ENCODE measurements around the gene GNE. TPM values are rescaled to one million over a fixed set of nuclear protein-coding genes. Genes with fewer than 3 reads are reported as not detected.

The GNE gene
- total RNA-seq, 1 experiment from 2014 or later: 4.6 TPM

GRCh38 chr9:36208521-36209253 is 49.6 kb downstream of the GNE start (continued):
- TF ChIP-seq PRDM15 (CRISPR knock-in tag; IDR thresholded peaks at IDR 0.05) (no peak), ESRRA (CRISPR knock-in tag; IDR thresholded peaks at IDR 0.05; ENCODE audit: borderline replicate concordance) (no peak), NFYB (CRISPR knock-in tag; conservative IDR thresholded peaks at IDR 0.05; ENCODE audit: low read depth) (no peak), USF2 (CRISPR knock-in tag; IDR thresholded peaks at IDR 0.05) (no peak), JUN (CRISPR knock-in tag; IDR thresholded peaks at IDR 0.05) (no peak), ZNF121 (CRISPR knock-in tag; IDR thresholded peaks at IDR 0.05) (no peak), SP1 (CRISPR knock-in tag; conservative IDR thresholded peaks at IDR 0.05) (no peak), ZBTB43 (CRISPR knock-in tag; IDR thresholded peaks at IDR 0.05) (no peak), CDX4 (CRISPR knock-in tag; IDR thresholded peaks at IDR 0.05; ENCODE audit: borderline replicate concordance) (no peak), ZNF281 (CRISPR knock-in tag; IDR thresholded peaks at IDR 0.05) (no peak), HMGXB4 (CRISPR knock-in tag; IDR thresholded peaks at IDR 0.05) (no peak), ZNF671 (CRISPR knock-in tag; IDR thresholded peaks at IDR 0.05) (no peak)

GRCh38 chr9:36207546-36208012 is 50.7 kb downstream of the GNE start:
- Mint-ChIP-seq H3K27me3 (ENCODE audit: low read depth) (no peaks in the 10 kb centered on the region), H3K4me3 (no peak overlapping the region), H3K4me1 (no peaks in the 10 kb centered on the region), H3K9me3 (no peaks in the 10 kb centered on the region), H3K36me3 (peaks cover 94% of the 10 kb centered on the region), H3K27ac (0 out of 2 replicates have a peak overlapping the region, but pooled peaks have one; percentile 36)
- POLR2A ChIA-PET: no interaction called here
- CTCF ChIA-PET: interaction anchor here (1.4 kb wide), 1 partner anchor 184 kb away, joined by 3 read pairs; no protein-coding TSS in a partner anchor
- no peak for DNase-seq (ENCODE audit: low spot score)
- no peak for ATAC-seq
- no peak for TF ChIP-seq PREB (CRISPR knock-in tag; IDR thresholded peaks at IDR 0.05; ENCODE audit: borderline replicate concordance)
- no peak for TF ChIP-seq CREB1 (CRISPR knock-in tag; IDR thresholded peaks at IDR 0.05)
- no peak for TF ChIP-seq RELA (CRISPR knock-in tag; IDR thresholded peaks at IDR 0.05; ENCODE audit: borderline replicate concordance)
- no peak for TF ChIP-seq OVOL2 (CRISPR knock-in tag; IDR thresholded peaks at IDR 0.05; ENCODE audit: borderline replicate concordance)
- TF ChIP-seq ATF1 (CRISPR knock-in tag; IDR thresholded peaks at IDR 0.05): no peak
- TF ChIP-seq ATF2 (CRISPR knock-in tag; IDR thresholded peaks at IDR 0.05; ENCODE audit: borderline replicate concordance, low read depth): no peak
- no peak for TF ChIP-seq ATF3 (CRISPR knock-in tag; conservative IDR thresholded peaks at IDR 0.05)
- no peak for TF ChIP-seq ZNF138 (CRISPR knock-in tag; conservative IDR thresholded peaks at IDR 0.05)
